ENCODE measurements around the gene POFUT2.

DNA sequence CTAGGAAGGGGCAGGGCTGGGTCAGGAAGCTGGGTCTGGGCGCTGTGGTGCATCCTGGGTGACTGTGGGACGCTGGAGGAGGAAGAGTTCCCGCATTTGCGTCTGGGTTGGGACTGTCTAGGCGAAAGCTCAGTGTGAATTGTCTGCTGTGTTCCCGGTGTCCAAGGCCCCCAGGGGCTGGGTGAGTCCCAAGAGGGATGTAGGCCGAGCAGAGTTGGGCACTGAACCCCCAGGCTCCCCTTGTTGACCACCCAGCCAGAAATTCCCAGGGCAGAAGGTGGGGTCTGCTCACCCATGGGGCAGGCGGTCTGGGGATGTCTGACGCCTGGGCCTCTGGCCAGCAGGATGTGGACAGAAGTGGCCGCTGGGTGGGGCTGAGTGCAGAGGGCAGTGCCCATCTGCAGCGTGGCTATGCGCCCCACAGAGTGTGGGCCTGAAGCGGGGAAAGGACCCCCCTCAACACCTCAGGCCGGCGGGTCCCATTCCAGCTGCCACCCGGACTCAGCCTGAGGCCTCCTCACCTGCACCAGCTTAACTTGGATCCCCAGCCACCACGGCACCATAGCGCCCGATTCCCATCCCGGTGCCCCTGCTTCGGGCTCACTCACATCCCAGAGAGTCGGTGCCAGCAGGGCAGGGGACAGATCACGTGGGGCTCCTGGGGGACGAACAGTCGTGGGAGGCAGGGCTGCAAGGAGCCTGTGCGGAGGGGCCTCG, 37.0 kb upstream of the POFUT2 start:
- no peak for TF ChIP-seq EP300 (conservative IDR thresholded peaks at IDR 0.05; ENCODE audit: poor library complexity, severe bottlenecking)
- no peak for TF ChIP-seq EZH2 (IDR thresholded peaks at IDR 0.05; ENCODE audit: borderline replicate concordance, insufficient read depth, low read length, poor library complexity, severe bottlenecking)
- no peak for TF ChIP-seq CTCF (IDR thresholded peaks at IDR 0.05; ENCODE audit: poor library complexity, severe bottlenecking)
- no peak for TF ChIP-seq POLR2AphosphoS5 (IDR thresholded peaks at IDR 0.05)
- no peak for TF ChIP-seq TAF1 (IDR thresholded peaks at IDR 0.05; ENCODE audit: low read depth)
- no peak for TF ChIP-seq RAD21 (conservative IDR thresholded peaks at IDR 0.05)
- TF ChIP-seq SMC3 (conservative IDR thresholded peaks at IDR 0.05; ENCODE audit: poor library complexity), result no peak
- no peak for TF ChIP-seq MXI1 (conservative IDR thresholded peaks at IDR 0.05; ENCODE audit: poor library complexity, severe bottlenecking)
